Chondrocyte (in vitro differentiated cells): ENCODE results near the gene HSPA2. TPM values are rescaled to one million over a fixed set of nuclear protein-coding genes. Genes with fewer than 3 reads are reported as not detected.

ENCODE experiments used
- DNase-seq: peaks from one replicate; pipeline ENCODE4 v3.0.0; 2021; ENCODE audit warnings: mixed read lengths, low spot score
- H3K27ac Mint-ChIP-seq: one replicate; pipeline ENCODE4 v1.8.0; 2021; ENCODE audit warnings: mild to moderate bottlenecking, moderate library complexity, mixed read lengths; ENCODE audit not compliant: unreplicated experiment
- H3K27me3 Mint-ChIP-seq: 2 replicates; pipeline ENCODE4 v1.8.0; 2021; ENCODE audit warnings: low read depth, mixed read lengths
- H3K36me3 Mint-ChIP-seq: 2 replicates; pipeline ENCODE4 v1.8.0; 2021; ENCODE audit warnings: low read depth, mixed read lengths
- H3K4me1 Mint-ChIP-seq: 2 replicates; pipeline ENCODE4 v1.8.0; 2021; ENCODE audit warnings: low read depth, mild to moderate bottlenecking, mixed read lengths
- H3K4me3 Mint-ChIP-seq: one replicate; pipeline ENCODE4 v1.8.0; 2021; ENCODE audit warnings: mild to moderate bottlenecking, moderate library complexity, mixed read lengths; ENCODE audit not compliant: unreplicated experiment
- H3K9me3 Mint-ChIP-seq: 2 replicates; pipeline ENCODE4 v1.8.0; 2021; ENCODE audit warnings: low read depth, mixed read lengths
- CTCF ChIP-seq: fragments of 200-600 bp; sonication (generic); IDR thresholded peaks from 2 replicates; pipeline ENCODE4 v1.5.0; 2021; ENCODE audit warnings: antibody characterized with exemption, mild to moderate bottlenecking, moderate library complexity
- long read RNA-seq: library from polyadenylated mRNA; stranded (forward); transcript quantifications from one replicate; pipeline ENCODE4 v2.0.0, GENCODE V29; 2021
- total RNA-seq: library from RNA; stranded (reverse); gene quantifications from 3 replicates; pipeline ENCODE4 v1.2.1, GENCODE V29; 2021

The HSPA2 gene
- 1.2 to 3.2 TPM (median 1.7 TPM) in 3 replicates for total RNA-seq
- long read RNA-seq, transcript HSPA2-201 (1 exons, 2,767 nt): major isoform, 12 of 12 reads
- long read RNA-seq, partial matches to known transcripts: 0 of 12 reads
- long read RNA-seq, other reads (novel, unspliced or antisense): 0 of 12 reads

- DNase-seq: peak; percentile 98
- H3K27me3 Mint-ChIP-seq: no peaks in the 10 kb centered on the region
- no peaks in the 10 kb centered on the region for H3K36me3 Mint-ChIP-seq
- peak; percentile 86 for TF ChIP-seq CTCF
- peak within 1 kb of the TSS; percentile 91 for H3K4me3 Mint-ChIP-seq
- H3K9me3 Mint-ChIP-seq: peaks cover 2% of the 10 kb centered on the region
- peak within 1 kb of the TSS; percentile 96 for H3K27ac Mint-ChIP-seq
- H3K4me1 Mint-ChIP-seq: peaks cover 31% of the 10 kb centered on the region
These were observed at the start of gene HSPA2 for GRCh38 chr14:64540208-64541202. Gene HSPA2, plus strand, starts transcription at chr14:64540741. Its CDS starts 109 bp downstream, at chr14:64540850.

GRCh38 chr14:64491637-64492036 lies 48.9 kb upstream of the HSPA2 start:
- H3K36me3 Mint-ChIP-seq: peaks cover 14% of the 10 kb centered on the region
- no peak for DNase-seq
- H3K4me1 Mint-ChIP-seq: no peaks in the 10 kb centered on the region
- no peaks in the 10 kb centered on the region for H3K27me3 Mint-ChIP-seq
- no peak overlapping the region for H3K27ac Mint-ChIP-seq
- no peak overlapping the region for H3K4me3 Mint-ChIP-seq
- TF ChIP-seq CTCF: no peak
- H3K9me3 Mint-ChIP-seq: no peaks in the 10 kb centered on the region

- no peak for DNase-seq
- no peak for TF ChIP-seq CTCF
- peaks cover 7% of the 10 kb centered on the region for H3K4me1 Mint-ChIP-seq
- H3K36me3 Mint-ChIP-seq: peaks cover 3% of the 10 kb centered on the region
- no peaks in the 10 kb centered on the region for H3K9me3 Mint-ChIP-seq
- no peak overlapping the region for H3K27ac Mint-ChIP-seq
- no peaks in the 10 kb centered on the region for H3K27me3 Mint-ChIP-seq
- no peak overlapping the region for H3K4me3 Mint-ChIP-seq
These were observed 47.1 kb upstream of the HSPA2 start for GRCh38 chr14:64493455-64493854.

- Mint-ChIP-seq H3K27ac (no peak overlapping the region), H3K4me1 (peaks cover 14% of the 10 kb centered on the region), H3K27me3 (no peaks in the 10 kb centered on the region), H3K9me3 (no peaks in the 10 kb centered on the region), H3K4me3 (no peak overlapping the region), H3K36me3 (peaks cover 2% of the 10 kb centered on the region)
- DNase-seq: no peak
- no peak for TF ChIP-seq CTCF
These were observed 45.3 kb upstream of the HSPA2 start for GRCh38 chr14:64495252-64495651.

GRCh38 chr14:64496764-64497163 lies 43.8 kb upstream of the HSPA2 start:
- TF ChIP-seq CTCF: no peak
- Mint-ChIP-seq H3K4me3 (no peak overlapping the region), H3K36me3 (peaks cover 2% of the 10 kb centered on the region), H3K9me3 (no peaks in the 10 kb centered on the region), H3K27ac (no peak overlapping the region), H3K27me3 (no peaks in the 10 kb centered on the region), H3K4me1 (peaks cover 21% of the 10 kb centered on the region)
- no peak for DNase-seq
